ENCODE results near the gene DICER1. TPM values are rescaled to one million over a fixed set of nuclear protein-coding genes. Genes with fewer than 3 reads are reported as not detected.
A peak's percentile ranks its signal among the peaks of the same experiment; 100 is the strongest.
"Not testable (repeated sequence)": the region's sequence is repeated elsewhere in the genome, so short reads cannot be mapped to it uniquely, and the experiment has no call there.

DICER1 gene
- polyA plus RNA-seq, 3 donors, result 49.6 to 60.5 (median 59.2) TPM

DNA sequence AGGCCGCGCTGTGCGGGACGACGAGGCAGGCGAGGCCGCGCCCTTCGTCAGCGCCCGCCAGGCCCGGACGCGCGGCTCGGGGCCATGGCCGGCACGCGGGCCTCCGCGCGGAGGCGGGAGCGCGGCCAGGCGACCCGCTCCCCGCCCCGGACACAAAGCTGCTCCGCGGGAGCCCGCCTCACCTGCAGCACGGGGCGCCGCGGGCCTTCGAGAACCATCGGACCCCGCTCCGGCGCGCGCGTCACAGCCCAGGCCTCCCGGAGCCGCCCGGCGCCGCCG, 342 bp downstream of the DICER1 start:
- peak in 1 of 11 donors; percentile 40 for DNase-seq (ENCODE audit: extremely low read depth in 1 of 11, low read depth in 9 of 11, low spot score in 4 of 11)

DNA sequence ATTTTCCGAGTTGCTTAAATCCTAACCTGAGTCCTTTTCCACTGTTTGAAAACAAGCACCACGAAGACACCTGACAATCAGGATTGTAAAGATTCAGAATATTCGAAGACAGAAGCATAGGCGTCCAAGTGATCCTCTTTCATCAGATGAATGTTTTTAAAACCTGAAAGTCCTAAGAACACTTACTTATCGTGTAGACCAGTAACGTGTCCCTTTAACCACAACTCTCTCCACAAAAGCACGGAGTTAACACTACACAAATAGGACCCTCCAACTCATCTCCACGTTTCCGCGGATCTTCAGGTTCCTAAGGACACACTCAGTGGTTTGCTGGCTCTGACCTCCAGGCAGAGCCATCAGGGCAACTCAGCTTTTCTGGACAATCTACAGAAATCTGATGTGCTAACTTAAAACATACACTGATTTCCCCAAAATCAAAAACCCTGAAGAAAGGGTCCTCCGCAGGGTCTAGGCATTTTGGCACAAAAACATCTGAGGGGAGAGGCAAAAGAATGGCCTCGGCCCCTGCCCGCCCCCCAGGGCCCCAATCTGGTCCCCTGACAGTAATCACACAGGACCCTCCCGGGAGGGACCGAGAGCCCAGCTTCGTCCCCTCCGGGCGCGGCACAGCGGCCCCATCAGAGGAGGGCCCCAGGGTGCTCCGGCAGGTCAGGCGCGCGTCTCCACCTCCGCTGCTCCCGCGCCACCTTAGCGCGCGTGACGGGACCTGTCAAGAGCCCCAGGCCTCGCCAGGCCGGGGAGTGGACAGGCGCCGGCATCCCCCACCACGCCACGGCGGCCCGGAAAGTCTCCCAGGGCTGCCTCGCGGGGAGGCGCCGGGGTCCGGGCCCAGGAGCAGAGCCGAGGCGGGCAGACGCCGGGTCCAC, 925 bp downstream of the DICER1 start:
- DNase-seq (ENCODE audit: extremely low read depth in 1 of 11, low read depth in 9 of 11, low spot score in 4 of 11), result peak in 3 of 11 donors; percentile 18 to 24 (median 21)

DNA sequence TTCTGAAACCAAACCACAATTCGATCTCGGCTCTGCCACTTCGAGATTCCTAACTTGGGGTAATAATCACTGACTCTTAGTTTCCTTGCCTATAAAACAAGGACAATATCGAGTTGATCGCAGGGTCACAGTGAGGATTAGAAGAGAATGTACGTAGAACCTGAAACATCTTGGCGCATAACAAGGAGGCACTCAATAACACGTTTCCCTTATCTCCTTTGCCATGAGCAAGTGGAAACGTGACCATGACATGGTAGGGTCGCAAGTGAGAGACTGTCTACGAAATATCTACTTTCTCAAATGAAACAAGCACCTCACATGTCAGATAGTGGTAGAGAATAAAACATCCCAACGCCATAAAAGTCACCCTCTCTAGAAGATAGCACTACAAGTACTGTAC, 2.3 kb downstream of the DICER1 start:
- no peak for DNase-seq (ENCODE audit: extremely low read depth in 1 of 11, low read depth in 9 of 11, low spot score in 4 of 11)

DNA sequence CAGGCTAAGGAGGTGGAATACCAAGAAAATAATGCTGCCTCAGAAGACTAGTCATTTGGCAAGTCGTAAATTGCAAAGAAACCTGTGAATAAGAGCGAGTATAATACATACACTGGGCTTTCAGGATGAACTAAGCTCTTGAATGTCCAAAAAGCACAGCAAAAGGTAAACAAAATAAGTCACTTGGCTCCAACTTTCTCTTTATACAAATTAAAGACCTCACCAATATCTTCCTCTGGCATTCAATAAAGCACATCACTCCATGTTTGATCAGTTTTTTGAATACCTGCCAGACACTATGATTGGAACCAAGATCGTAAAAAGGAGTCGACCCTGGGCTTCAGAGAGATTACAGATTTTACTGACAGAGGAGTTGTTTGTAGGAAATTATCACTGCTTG, 3.5 kb downstream of the DICER1 start:
- no peak for DNase-seq (ENCODE audit: extremely low read depth in 1 of 11, low read depth in 9 of 11, low spot score in 4 of 11)

DNA sequence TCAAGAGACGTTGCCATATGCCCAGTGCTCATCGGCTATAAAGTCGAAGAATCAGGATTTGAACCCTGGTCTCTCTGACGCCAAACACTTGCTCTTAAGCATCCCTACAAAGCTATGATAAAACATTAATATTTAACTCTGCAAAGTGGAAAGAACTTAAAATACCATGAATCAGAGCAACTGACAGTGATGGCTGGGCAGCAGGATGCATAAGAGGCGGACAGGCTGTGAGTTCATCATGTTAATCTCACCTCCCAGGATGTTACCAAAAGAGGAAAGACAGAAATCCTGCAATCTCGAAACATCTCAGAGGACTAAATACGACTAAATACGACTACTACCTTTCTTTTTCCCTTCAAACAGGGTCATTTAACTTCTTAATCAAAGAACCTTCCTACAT, 5.8 kb downstream of the DICER1 start:
- no peak for DNase-seq (ENCODE audit: extremely low read depth in 1 of 11, low read depth in 9 of 11, low spot score in 4 of 11)

DNA sequence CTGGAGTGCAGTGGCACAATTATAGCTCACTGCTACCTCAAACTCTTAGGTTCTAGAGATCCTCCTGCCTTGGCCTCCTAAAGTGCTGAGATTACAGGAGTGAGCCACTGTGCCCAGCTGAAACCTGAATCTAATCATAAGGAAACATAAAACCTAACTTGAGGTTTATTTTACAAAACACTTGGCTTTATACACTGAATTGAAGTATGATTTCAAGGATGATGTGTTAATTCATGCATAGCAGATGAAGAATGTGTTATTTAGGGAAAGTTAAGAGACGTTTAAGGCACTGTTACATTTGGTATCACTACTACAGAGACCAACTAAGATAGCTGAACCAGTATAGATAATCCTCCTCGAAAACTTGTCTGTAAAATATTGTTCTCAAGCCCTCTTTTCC, 6.4 kb downstream of the DICER1 start:
- no peak for DNase-seq (ENCODE audit: extremely low read depth in 1 of 11, low read depth in 9 of 11, low spot score in 4 of 11)

DNA sequence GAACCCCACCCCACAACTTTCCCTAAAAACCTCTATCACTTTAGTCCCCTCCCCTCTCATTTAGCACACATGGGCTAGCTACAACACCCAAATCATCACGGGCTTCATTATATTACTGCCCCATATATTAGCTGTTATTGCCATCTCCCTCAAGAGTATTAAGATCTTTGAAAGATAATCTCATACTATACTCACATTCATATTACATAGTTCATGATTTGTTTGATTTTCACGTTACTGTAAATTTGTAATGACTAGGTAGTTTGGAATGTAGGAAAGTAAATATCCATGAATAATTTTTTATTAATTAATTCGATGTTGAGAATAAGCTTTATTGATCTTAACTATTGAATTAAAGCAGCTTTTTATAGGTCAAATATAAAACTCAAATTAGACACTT, 7.9 kb downstream of the DICER1 start:
- DNase-seq (ENCODE audit: extremely low read depth in 1 of 11, low read depth in 9 of 11, low spot score in 4 of 11), result no peak

DNA sequence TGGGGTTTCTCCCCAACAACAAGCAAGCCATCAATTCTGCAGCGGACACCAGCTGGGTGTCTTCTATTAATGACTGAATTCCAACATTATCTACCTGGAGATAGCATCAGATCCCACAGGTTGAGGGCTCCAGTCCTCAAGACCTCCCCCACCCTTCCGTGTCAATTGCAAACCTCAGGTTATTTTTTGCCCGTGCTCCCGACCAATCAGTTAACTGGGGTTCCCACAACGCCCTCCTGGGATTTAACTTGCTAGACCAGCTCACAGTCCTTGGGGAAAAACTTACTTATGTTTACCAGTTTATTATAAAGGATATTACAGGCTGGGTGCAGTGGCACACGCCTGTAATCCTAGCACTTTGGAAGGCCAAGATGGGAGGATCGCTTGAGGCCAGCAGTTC, 9.7 kb downstream of the DICER1 start:
- DNase-seq (ENCODE audit: extremely low read depth in 1 of 11, low read depth in 9 of 11, low spot score in 4 of 11), result no peak

DNA sequence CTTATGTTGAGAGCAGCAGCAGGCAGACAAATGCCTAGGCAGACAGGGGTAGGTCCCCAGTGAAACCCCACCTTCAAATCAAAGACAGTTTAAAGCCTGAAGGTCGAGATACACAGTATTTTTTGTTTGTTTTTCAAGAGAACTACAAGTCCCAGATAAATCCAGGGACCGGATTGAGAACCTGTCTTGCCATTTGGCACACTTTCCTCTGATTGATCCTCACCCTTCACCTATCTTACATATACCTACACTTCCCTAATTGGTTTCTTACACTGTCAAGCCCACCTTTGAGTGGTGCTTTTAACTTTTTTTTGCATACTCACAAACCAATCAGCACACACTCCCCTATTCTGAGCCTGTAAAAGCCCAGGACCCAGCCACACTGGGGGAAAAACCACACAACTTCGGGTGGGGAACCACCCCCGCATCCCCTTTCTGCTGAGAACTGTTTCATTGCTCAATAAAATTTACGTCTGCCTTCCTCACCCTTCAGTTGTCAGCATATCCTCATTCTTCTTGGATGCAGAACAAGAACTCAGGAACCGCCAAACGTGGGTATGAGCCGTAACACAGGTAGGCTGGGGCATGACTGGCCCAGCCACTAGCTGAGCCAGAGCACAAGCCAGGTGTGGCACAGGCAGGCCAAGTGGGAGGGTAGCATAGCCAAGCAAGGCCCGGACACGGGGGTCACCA, 11.1 kb downstream of the DICER1 start:
- no peak for DNase-seq (ENCODE audit: extremely low read depth in 1 of 11, low read depth in 9 of 11, low spot score in 4 of 11)

DNA sequence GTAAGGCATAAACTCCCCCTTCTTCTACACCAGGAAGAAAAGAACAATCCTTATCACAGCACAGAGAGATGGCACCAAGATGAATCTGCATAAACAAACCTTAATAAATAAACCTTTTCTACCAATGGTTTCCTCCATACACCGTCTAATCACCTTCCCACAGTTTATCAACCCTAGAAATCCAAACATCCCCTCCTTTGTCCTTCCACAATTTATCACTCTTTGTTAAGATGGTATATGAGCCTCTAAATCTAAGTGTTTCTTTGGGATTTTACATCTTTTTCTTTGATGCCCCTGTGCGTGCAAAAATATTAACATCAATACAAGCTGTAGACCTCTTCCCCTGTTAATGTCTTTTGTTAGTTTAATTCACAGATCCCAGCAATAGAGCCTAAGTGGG, 12.5 kb downstream of the DICER1 start:
- DNase-seq (ENCODE audit: extremely low read depth in 1 of 11, low read depth in 9 of 11, low spot score in 4 of 11), result no peak

DNA sequence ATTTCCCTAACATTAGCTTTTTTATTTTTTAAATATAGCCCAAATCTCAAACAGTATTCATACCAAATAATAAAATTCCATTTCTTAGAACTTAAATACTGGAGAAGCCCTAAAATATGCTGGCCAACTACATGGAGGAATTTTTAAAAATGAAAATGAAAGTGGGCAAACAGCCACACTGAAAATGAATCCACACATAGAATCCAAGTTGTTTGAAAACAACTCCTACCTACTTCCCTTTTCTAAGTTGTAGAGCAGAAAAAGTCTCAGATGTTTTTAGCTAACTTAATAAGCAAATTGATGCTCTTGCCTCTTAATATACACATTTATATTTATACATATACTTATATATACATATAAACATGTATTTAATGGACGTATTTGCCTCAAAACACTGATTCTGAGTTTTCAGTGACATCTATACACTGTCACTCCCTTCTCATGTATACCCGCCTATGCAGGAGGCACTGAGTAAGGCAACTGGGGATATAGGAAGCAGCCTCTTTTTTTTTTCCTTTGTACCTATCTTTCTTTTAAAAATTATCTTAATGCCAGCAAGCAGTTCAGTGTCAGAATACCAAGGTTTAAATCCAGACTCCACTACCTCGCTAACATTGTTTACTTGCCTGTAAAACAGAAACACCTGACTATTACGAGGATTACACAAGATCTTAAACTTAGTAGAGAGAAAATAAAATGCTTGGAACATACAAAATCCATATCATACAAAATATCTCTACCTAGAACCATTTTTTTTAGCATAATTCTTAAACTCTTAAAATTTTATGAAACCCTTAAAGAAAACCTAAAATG, 13.3 kb downstream of the DICER1 start:
- DNase-seq (ENCODE audit: extremely low read depth in 1 of 11, low read depth in 9 of 11, low spot score in 4 of 11), result no peak

DNA sequence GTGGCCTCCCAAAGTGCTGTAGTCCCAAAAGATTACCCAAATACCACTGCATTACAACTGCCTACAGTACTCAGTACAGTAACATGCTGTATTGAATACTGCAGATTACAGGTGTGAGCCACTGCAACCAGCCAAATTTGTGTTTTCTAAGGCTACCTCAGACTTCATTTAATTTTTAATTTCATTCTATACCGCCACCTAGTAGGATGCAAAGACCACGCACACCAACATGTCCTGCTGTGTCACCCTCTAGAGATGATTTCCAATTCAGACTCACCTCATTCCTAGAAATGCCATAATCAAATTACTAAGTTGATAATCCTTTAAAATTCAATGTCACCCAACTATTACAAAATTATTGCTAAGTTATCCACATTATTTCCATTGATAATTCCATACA, 15.1 kb downstream of the DICER1 start:
- DNase-seq (ENCODE audit: extremely low read depth in 1 of 11, low read depth in 9 of 11, low spot score in 4 of 11), result no peak

DNA sequence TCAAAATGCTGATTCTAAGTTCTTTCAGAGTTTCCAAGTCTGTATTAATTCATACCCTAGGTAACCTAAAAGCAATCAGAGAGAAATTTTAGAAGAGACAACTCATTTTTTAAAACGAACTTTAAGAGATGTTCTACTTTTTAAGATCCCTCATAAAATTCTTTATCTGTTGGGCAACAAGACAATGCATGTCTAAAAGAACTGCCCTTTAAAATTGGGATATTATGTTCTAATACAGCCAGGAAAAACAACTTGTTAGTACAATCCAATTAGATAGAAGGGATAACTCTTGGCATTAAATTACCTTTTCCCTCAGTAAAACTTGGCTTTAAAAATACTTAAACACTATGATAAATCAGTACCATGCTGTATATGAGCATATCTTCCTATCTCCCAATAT, 15.6 kb downstream of the DICER1 start:
- DNase-seq (ENCODE audit: extremely low read depth in 1 of 11, low read depth in 9 of 11, low spot score in 4 of 11), result no peak

DNA sequence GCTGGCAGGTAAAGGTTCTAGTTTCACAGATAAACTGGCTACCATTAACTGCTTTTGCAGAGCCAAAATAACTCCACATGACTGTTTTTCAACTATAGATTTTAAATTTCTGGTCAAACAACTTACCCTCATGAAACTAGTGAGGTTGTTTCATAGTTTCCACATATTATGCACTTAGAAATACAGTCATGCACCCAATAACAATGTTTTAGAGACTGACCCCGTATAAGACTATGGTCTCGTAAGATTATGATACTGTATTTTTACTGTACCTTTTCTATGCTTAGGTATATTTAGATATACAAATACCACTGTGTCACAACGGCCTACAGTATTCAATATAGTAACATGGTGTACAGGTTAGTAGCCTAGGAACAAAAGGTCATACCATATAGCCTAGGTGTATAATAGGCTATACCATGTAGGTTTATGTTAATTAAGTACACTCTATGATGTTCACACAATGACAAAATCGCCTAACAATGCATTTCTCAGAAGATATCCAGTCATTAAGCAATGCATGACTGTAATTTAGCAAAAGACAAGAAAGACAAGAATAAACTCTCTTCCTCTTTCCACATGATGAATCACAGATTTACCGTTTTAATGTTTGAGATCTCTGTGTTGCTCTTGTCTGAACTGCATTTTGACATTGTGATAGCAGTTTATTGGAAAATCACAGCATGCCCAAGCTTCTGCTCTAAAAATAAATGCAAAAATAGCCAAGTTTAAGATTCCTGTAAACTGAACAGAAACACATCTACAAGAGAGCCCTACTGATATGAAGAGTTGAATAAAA, 17.1 kb downstream of the DICER1 start:
- DNase-seq (ENCODE audit: extremely low read depth in 1 of 11, low read depth in 9 of 11, low spot score in 4 of 11), result no peak

DNA sequence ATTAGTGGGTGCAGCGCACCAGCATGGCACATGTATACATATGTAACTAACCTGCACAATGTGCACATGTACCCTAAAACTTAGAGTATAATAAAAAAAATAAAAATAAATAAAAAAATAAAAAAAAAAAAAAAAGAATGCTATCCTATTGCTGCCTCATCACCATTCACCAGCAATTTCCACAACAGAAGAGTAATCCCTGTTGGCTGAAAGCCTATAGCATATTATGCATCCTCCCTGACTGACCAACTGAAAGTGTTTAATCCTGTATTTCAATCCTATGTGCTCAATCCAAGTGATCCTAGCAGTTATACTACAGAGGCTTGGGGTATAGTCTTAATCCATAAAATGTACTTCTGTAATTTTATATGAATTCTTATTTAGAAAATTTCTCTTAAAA, 18.5 kb downstream of the DICER1 start:
- DNase-seq (ENCODE audit: extremely low read depth in 1 of 11, low read depth in 9 of 11, low spot score in 4 of 11), result no peak

DNA sequence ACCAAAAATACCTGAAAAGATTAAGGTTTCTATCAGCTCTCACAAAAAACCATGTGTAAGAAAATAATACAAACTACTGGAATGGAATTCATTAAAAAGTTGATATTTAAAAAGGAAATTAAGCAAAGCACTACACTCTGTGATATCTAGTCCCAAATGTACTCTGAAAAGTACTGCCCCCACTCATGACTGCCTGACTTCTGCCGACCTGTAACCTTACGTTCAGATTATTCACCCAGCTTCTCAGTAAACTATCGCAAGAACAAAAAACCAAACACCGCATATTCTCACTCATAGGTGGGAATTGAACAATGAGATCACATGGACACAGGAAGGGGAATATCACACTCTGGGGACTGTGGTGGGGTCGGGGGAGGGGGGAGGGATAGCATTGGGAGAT, 18.9 kb downstream of the DICER1 start:
- DNase-seq (ENCODE audit: extremely low read depth in 1 of 11, low read depth in 9 of 11, low spot score in 4 of 11), result not testable (repeated sequence)

DNA sequence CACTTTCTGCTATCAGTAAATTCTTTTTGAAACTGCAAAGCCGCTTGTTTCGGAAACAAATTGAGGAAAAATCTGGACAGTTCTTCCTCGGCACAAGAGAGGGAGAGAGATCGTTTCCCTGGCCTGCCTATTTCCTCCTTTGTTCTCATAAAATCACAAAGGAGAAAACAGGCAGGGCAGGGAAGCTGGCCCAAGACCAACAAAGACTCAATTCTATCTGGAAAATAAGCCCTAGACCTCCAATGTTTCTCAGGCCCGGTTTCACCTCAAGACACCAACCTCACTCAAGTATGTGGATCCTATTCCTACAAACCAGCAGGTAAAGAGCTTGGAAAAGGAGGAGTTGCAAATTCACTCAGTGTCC, 19.5 kb downstream of the DICER1 start:
- DNase-seq (ENCODE audit: extremely low read depth in 1 of 11, low read depth in 9 of 11, low spot score in 4 of 11), result no peak

DNA sequence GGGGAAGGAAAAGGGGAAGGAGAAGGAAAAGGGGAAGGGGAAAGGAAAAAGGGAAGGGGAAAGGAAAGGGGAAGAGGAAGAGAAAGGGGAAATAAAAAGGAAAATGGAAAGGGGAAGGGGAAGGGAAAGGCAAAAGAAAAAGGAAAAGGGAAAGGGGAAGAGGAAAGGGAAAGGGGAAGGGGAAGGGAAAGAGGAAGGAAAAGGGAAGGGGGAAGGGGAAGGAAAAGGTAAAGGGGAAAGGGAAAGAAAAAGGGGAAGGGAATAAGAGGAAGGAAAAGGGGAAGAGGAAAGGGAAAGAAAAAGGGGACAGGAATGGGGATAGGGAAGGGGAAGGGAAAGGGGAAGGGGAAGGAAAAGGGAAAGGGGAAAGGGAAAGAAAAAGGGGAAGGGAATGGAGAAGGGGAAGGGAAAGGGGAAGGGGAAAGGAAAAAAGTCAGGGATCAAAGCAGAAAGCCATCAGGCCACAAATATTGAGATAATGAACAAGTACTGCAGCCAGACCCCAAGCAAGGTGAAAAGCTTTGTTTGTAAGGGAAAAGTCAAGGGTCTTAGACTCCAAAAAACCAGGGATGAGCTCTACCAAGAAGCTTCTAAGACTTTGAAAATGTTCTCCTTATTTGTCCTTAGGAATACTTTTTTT, 20.0 kb downstream of the DICER1 start:
- DNase-seq (ENCODE audit: extremely low read depth in 1 of 11, low read depth in 9 of 11, low spot score in 4 of 11), result no peak

DNA sequence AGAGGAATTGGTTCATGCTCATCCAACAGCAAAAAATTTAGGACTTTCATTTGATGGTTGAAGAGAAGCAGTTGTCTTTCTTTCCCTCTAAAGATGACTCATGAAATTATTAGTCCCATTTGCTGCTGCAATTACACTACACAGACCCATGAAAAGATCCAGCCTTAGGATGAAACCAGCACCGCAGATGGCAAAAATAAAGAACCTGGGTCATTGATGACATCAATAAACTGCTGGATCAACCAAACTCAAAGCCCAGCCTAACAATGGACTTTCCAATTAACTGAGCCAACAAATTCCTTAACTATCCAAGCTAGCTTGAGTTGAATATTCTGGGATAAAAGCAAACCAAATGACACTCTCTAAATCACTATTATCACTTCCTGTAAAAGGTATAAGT, 20.7 kb downstream of the DICER1 start:
- DNase-seq (ENCODE audit: extremely low read depth in 1 of 11, low read depth in 9 of 11, low spot score in 4 of 11), result no peak
